Measurements from ENCODE around the gene STXBP4. TPM values are rescaled to one million over a fixed set of nuclear protein-coding genes. Genes with fewer than 3 reads are reported as not detected.

Gene STXBP4
- total RNA-seq, 1 experiment from 2014 or later, result 13.6 TPM

GRCh38 chr17:54945671-54946070 is 22.9 kb upstream of the STXBP4 start:
- CTCF ChIA-PET, result no interaction called here
- Histone ChIP-seq H3K9me2 (ENCODE audit: insufficient read depth) (no peaks in the 10 kb centered on the region), H3K27ac (ENCODE audit: low read depth, low read length) (no peak overlapping the region), H4K20me1 (ENCODE audit: insufficient read depth) (no peaks in the 10 kb centered on the region), H3K4me3 (replicated peaks in 1 of 2; ENCODE audit: low read depth in 1 of 2, low read length in 2 of 2) (no peak overlapping the region), H3K79me2 (ENCODE audit: insufficient read depth, low read length) (no peaks in the 10 kb centered on the region), H3K4me1 (ENCODE audit: control insufficient read depth in 1 of 2, insufficient read depth in 2 of 2, low read length in 2 of 2) (peaks cover 9 to 17% of the 10 kb centered on the region in 2 experiments), H3K4me2 (ENCODE audit: low read length) (no peak overlapping the region), H3K9me3 (ENCODE audit: control insufficient read depth in 1 of 2, insufficient read depth in 1 of 2, low read depth in 1 of 2, low read length in 2 of 2) (no peaks in the 10 kb centered on the region), H3K27me3 (ENCODE audit: insufficient read depth, low read length) (no peaks in the 10 kb centered on the region), H2AFZ (ENCODE audit: low read depth, low read length, poor library complexity, severe bottlenecking) (no peak overlapping the region), H3K9ac (ENCODE audit: low read length) (no peak overlapping the region), H3K36me3 (ENCODE audit: control insufficient read depth in 1 of 2, insufficient read depth in 2 of 2, low read length in 2 of 2) (peaks cover 13 to 19% of the 10 kb centered on the region in 2 experiments)
- TF ChIP-seq MAX (IDR thresholded peaks at IDR 0.05) (no peak), EGR1 (IDR thresholded peaks at IDR 0.05; ENCODE audit: low read depth) (no peak), REST (IDR thresholded peaks at IDR 0.05; ENCODE audit: low read depth) (no peak), ELF1 (IDR thresholded peaks at IDR 0.05; ENCODE audit: borderline replicate concordance, low read depth) (no peak), ZNF274 (IDR thresholded peaks at IDR 0.05; ENCODE audit: low read depth, low read length) (no peak), ATF3 (IDR thresholded peaks at IDR 0.05) (no peak), SP1 (IDR thresholded peaks at IDR 0.05; ENCODE audit: low read depth) (no peak), SRF (IDR thresholded peaks at IDR 0.05; ENCODE audit: low read depth) (no peak), RAD21 (IDR thresholded peaks at IDR 0.05; ENCODE audit: low read depth) (no peak), JUND (IDR thresholded peaks at IDR 0.05) (no peak), CBX3 (IDR thresholded peaks at IDR 0.05; ENCODE audit: low read depth) (no peak)
- ATAC-seq (no peak), DNase-seq (ENCODE audit: low read depth, low spot score) (no peak)
- POLR2A ChIA-PET, result no interaction called here
- RAD21 ChIA-PET (ENCODE audit: low non-redundant PET in 1 of 2, low total read pairs in 2 of 2, uncharacterized antibody in 2 of 2, unreplicated experiment in 2 of 2), result no interaction called here
- no TSS peak for BruUV-seq (replicated peaks)
- intact Hi-C loops (cut with micrococcal nuclease), result no loop called here
